ENCODE data around the gene TMEM198.
A peak's percentile ranks its signal among the peaks of the same experiment; 100 is the strongest.

The TMEM198 gene

GRCh38 chr2:219563271-219563928 lies 19.6 kb downstream of the TMEM198 start:
- no peak for DNase-seq

GRCh38 chr2:219565130-219566080 lies 21.6 kb downstream of the TMEM198 start:
- DNase-seq = no peak

- DNase-seq = no peak
Observed at GRCh38 chr2:219566640-219567039, 22.8 kb downstream of the TMEM198 start.

- DNase-seq = no peak
Observed at GRCh38 chr2:219567131-219567530, 23.3 kb downstream of the TMEM198 start.

GRCh38 chr2:219567791-219568361 lies 24.0 kb downstream of the TMEM198 start:
- DNase-seq = no peak

GRCh38 chr2:219569041-219569440 lies 25.2 kb downstream of the TMEM198 start:
- no peak for DNase-seq

GRCh38 chr2:219569635-219570034 lies 25.8 kb downstream of the TMEM198 start:
- no peak for DNase-seq

GRCh38 chr2:219570194-219570923 lies 26.5 kb downstream of the TMEM198 start:
- DNase-seq = no peak

GRCh38 chr2:219570924-219571310 lies 27.1 kb downstream of the TMEM198 start:
- DNase-seq = no peak

- peak in 1 of 2 donors; percentile 10 for DNase-seq
Observed at GRCh38 chr2:219571311-219572236, 27.7 kb downstream of the TMEM198 start, which contains the start of gene OBSL1. OBSL1 (minus strand) TSS chr2:219571539; CDS start chr2:219571232, 307 bp downstream.

GRCh38 chr2:219572237-219573001 lies 28.6 kb downstream of the TMEM198 start, which contains the start of gene INHA:
INHA (plus strand) TSS chr2:219572310; CDS start chr2:219572375, 65 bp downstream.
- DNase-seq = no peak

GRCh38 chr2:219573166-219573565 lies 29.3 kb downstream of the TMEM198 start:
- DNase-seq = no peak

- no peak for DNase-seq
Observed at GRCh38 chr2:219574484-219575311, 30.9 kb downstream of the TMEM198 start.

- no peak for DNase-seq
Observed at GRCh38 chr2:219575566-219576504, 32.0 kb downstream of the TMEM198 start.

- no peak for DNase-seq
Observed at GRCh38 chr2:219576505-219577388, 32.9 kb downstream of the TMEM198 start.

- no peak for DNase-seq
Observed at GRCh38 chr2:219578811-219579613, 35.2 kb downstream of the TMEM198 start.

- DNase-seq = no peak
Observed at GRCh38 chr2:219581346-219581745, 37.5 kb downstream of the TMEM198 start.

All from stimulated activated CD4-positive, alpha-beta T cell treated with anti-CD3 and anti-CD28 coated beads, Interleukin-2, amount 100 ng/mL, for 48 hours (primary cell).